ENCODE data around the gene ZCCHC7.
"Not testable (repeated sequence)": the region's sequence is repeated elsewhere in the genome, so short reads cannot be mapped to it uniquely, and the experiment has no call there.

The ZCCHC7 gene

DNA sequence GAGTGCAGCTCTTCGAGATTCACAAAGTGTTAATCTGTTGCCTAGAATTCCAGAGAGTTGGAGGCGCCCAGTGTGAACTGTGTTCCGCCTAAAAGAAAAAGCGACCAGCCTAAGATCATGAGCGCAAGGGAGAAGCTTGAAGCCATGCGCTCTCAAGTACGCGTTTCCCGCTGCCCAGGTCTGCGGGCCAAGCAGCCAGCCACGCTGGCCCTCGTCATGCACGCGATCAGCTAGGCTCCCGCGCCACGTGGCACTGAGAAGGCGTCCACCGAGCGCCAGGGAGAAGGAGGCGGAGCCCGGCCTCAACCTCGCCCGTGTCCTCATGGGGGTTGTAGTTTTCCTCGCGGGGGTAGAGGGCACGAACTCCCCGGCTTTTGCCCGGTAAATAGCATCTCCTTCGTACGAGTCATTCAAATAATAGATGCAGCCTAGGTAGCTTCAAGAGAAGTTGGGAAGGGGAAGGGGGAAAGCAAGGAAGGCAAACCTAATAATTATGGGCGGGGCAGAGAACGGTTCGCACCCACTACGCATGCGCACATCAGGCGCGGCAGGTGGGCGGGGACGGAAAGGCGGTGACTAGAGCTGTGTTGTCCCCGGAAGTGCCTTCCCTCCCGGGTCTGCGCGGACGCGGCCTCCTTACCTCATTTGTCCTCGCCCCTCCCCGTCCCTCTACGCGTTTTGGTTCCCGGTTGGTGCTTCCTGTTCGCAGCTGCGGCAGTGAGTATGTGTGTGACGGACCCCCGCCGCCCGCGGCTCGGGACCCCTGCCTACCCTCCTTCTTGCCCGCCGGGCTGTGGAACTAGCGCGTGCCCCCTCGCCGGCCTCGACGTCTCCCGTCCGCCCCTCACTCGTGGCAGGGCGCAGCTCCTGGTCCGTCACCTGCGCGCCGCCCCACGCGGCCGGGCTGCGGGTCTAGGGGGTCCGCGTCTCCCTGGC is at the start of gene ZCCHC7:
Gene ZCCHC7, plus strand, starts transcription at position 668 of the 936 bp plus-strand sequence.
- peak; percentile 94 for DNase-seq (ENCODE audit: low read depth)

DNA sequence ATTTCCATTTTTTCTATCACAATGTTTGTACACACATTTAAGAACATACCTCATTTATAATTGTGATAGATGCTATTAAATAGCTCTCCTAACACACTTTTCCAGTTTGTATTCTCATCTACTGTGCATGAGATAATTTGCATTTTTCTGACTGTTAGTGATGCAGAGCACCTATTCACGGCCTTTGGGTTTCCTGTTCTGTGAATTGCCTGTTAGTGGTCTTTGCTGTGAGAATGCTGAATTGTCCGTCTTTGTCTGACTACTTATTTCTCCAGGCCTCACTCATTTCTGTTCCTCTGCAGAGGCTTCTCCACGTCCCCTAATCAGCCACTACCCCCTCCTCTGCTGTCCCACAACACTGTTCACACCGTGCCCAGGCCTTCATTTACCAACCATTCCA is 45.6 kb upstream of the ZCCHC7 start:
- DNase-seq (ENCODE audit: low read depth): not testable (repeated sequence)

DNA sequence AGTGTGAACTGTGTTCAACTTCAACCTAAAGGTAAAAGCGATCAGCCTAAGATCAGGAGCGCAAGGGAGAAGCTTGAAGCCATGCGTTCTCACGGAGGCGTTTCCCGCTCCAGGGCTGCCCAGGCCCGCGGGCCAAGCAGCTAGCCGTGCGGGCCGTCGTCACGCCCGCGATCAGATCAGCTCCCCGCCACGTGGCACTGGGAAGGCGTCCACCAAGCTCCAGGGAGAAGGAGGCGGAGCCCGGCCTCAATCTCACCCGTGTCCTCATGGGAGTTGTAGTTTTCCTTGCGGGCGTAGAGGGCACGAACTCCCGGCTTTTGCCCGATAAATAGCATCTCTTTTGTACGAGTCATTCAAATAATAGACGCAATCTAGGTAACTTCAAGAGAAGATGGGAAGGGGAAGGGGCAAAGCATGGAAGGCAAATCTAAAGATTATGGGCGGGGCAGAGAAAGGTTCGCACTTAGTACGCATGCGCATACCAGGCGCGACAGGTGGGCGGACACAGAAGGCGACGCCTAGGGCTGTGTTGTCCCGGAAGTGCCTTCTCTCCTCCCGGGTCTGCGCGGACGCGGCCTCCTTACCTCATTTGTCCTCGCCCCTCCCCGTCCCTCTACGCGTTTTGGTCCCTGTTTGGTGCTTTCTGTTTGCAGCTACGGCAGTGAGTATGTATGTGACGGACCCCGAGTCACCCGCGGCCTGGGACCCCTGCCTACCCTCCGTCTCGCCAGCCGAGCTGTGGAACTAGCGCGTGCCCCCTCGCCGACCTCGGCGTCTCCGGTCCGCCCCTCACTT is 40.8 kb upstream of the ZCCHC7 start:
- peak; percentile 90 for DNase-seq (ENCODE audit: low read depth)

DNA sequence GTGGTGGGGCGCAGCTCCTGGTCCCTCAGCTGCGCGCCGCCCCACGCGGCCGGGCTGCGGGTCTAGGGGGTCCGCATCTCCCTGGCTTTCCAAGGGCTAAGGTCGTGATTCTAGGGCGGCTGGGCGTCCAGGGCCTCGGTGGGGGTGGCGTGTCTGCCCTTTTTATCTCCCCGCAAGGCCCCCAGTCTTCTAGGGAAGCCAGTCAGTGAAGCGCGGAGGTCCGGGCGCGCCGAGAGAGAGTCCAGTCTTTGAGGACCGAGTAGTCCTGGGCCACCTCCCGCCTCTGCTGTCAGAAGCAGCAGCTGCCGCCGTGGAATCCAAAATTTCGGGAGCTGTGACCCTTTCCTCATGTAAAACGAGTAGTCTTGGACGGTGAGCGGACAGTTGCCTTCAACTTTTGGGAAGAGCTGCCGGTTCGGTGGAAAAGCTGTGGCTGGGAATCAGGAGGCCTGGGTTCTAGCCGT is 40.2 kb upstream of the ZCCHC7 start:
- peak; percentile 6 for DNase-seq (ENCODE audit: low read depth)

DNA sequence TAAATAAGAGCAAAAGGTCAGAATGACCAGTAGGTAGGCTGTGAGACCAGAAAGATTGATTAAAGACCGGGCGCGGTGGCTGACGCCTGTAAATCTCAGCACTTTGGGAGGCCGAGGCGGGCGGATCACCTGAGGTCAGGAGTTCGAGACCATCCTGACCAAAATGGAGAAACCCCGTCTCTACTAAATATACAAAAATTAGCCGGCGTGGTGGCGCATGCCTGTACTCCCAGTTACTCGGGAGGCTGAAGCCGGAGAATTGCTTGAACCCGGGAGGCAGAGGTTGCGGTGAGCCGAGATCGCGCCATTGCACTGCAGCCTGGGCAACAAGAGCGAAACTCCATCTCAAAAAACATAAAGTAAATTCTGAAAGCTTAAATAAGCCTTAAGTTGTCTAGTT is 38.9 kb upstream of the ZCCHC7 start:
- DNase-seq (ENCODE audit: low read depth): not testable (repeated sequence)

DNA sequence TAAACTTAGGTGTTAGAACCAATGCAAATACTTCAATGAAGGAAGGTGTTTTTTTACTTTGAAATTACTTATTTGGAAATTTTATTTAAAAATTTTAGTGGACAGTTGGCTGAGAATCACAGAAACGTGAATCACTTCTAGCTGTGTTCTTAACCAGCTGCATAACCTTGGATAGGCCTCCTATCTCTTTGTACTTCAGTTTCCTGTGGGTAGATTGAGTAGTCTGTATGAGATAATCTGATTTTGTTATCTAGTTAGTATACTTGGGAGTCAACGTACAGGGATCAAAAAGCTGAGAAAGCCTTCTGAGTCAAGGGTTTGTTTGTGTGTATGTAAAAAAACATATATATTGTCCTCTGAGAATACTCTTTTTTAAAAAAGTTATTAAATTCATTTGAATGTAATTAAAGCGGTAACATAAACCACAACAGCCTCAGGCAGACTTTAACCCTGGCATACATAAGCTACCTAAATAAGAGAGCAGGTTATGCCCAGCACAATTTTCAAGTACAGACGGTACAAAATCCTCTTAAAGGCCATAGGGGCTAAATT is 38.1 kb upstream of the ZCCHC7 start:
- no peak for DNase-seq (ENCODE audit: low read depth)

DNA sequence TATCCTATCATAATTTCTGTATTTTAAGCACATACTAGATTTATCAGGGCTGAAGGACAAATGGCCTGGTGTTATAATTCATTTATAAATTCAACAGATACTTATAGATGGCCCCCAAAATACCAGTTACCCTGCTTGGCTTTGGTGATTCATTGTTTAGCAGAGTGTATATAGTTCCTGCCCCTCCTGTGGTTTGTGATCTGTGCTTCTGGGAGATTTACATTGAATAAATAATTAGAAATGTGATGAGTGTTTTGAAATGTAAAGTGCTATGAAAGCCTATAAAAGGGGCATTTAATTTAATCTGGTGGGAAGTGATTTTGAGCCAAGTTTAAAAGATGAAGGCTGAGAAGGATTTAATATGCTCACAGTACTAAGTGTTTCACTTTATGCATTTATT is 36.7 kb upstream of the ZCCHC7 start:
- no peak for DNase-seq (ENCODE audit: low read depth)

DNA sequence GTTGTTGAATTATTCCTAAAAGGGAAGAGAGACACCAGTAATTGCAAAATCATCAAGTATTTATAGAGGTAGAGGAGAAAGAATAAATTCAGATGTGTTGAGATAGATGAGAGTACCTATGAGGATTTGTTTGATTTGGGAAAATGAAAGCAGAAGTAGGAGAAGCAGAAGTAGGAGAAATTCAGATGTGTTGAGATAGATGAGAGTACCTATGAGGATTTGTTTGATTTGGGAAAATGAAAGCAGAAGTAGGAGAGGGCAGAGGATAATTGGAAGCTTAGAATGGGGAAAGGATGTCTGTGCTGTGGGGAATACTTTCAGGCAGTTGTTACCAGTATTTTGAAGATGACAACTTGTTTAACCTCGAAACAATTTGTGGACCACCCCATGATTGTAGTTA is 35.1 kb upstream of the ZCCHC7 start:
- DNase-seq (ENCODE audit: low read depth): no peak

DNA sequence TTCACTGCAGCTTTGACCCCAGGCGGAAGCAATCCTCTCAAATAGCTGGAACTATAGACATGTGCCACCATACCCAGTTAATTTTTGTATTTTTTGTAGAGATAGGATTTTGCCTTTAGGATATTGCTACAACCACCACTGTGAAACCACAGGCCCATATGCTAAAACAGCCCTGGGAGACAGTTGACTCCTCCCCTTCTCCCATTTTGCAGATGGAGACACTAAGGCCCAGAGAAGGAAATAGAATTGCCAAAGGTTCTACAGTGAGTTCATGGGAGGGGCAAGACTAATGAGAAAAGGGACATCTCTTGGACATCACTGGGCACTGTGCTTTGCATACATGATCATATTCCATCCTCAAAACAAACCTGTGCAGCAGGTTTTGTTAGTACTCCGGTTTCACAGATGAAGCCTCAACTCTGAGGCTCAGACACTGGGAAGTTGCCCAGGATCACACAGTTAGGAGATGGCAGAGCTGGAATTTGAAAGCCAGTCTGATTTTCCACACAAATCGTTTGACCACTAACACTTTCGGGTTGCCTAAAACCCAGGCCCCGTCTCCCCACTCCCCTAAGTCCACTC is 27.6 kb upstream of the ZCCHC7 start:
- not testable (repeated sequence) for DNase-seq (ENCODE audit: low read depth)

DNA sequence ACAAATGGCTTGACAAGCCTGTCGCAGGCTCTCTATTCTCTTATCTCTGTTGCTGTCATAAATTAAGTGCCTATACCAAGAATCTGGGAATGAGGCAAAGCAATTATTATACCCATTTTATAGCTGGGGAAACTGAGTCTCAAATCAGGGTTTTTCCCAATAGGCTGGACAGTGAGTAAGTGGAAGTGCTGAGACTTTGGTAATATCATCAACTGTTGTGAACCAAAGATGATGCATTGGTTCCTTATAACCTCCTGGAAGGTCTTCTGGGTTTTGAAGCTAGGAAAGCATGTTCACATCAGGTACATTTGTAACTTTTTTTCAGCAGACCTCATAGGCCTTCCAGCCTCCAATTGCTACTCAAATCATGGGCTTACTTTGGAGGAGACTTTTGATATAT is 25.6 kb upstream of the ZCCHC7 start:
- no peak for DNase-seq (ENCODE audit: low read depth)

DNA sequence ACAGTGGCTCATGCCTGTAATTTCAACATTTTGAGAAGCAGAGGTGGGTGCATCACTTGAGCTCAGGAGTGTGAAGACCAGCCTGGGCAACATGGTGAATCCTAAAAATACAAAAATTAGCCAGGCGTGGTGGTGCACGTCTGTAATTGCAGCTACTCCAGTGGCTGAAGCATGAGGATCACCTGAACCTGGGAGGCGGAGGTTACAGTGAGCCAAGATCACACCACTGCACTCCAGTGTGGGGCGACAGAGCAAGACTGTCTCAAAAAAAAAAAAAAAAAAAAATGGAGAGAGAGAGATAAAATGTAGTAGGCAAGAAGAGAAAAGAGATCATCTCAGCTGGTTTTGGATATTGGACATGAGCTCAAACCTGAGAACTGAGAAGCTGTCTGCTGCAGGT is 23.7 kb upstream of the ZCCHC7 start:
- DNase-seq (ENCODE audit: low read depth): no peak

DNA sequence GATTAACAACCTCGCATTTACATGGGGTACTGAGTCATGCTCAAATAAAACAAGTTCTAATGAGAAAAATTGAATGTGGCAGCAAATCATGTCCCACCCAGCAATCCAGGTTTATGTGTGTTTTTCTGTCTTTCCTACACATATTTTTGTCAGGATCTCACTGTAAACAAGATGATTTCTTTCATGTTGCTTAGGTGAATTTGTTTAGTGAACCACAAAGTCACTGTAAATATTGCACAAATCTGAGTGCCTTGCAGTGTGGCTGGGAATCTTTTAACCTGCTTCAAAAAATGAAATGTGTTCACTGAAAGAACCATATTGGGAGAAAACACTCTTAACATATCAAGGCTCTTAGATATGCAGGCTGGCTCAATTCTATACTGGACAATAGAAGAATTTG is 23.1 kb upstream of the ZCCHC7 start:
- no peak for DNase-seq (ENCODE audit: low read depth)

DNA sequence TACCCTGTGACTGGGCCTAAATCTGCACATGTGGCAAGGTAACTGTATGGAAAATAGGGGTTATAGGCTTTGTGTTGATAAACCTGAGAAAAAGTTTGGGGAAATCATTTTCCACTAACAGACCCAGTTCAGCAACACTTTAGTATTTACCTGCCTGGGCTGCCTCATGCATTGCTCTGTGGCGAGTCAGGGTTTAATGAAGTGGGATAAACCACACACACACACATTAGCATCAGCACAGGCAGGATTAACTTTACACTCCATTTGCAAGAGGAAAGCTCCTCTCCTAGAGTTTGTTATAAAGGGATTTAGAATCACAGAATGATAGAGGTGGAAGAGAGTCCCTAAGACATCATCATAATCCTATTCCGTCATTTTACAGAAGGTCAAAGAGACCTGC is 20.0 kb upstream of the ZCCHC7 start:
- no peak for DNase-seq (ENCODE audit: low read depth)

DNA sequence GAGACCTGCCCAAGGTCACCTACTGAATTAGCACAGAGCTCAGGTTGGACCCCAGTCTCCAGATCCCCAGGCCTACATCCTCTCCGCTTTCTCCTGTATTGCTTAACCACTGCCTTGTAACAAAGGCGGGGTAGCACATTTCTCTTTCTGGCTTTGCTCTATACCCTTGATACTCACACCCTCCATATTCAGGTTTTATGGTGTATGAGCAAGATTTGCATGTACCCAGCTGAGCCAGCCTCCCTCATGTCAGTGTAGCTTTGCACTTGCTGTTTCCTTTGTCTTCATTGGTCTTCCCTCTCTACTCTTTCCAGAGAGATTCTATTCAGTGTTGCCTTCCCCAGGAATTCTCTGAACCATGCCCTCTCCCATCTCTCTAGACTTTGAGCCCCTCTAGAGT is 19.6 kb upstream of the ZCCHC7 start:
- no peak for DNase-seq (ENCODE audit: low read depth)

DNA sequence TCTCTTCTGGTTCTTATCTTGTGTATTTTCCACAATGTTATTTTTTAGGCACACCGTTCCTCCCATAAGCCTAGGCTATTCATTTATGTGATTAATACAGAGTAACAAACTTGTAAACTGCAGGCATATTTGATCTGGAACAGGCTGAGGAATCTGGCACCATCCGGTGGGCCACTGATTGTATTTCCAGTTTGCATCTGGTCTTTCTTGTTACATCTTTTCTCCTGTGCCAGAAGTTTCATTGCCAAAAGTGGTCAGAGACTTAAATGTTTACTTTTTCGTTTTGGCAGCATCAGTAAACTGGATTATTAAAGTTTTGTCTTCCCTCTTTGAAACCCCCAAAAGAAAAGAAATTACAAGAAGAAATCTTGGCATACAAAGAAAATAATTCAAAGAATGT is 17.9 kb upstream of the ZCCHC7 start:
- DNase-seq (ENCODE audit: low read depth): no peak

DNA sequence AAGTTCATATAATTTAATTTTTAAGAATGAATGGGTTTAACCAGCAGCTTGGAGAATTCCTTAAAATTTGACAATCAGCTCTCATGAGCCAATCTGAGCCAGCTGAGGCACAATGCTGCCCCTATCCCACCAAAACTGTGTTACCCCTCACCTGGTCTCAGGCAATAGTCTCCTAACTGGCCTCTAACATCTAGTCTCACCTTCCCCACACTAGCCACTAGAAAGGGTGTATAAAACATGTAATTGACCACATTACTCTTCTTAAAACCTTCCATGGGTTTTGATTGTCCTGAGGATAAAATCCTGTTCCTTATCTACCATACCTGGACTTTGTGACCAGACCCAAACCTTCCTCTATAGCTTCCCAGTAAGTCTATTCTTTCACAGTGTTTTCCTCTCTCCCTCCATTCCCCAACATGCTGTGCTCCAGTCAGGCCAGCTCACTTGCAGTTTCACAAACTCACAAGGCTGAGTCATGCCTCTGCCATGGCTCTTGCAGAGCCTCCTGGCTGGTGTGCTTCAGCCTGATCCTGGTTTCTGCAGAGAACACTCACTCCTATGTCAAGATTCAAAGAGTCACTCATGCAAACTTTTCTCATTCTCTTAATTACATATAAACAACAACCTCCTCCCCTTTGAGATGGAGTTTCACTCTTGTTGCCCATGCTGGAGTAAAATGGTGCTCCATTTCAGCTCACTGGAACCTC is 16.0 kb upstream of the ZCCHC7 start:
- DNase-seq (ENCODE audit: low read depth): peak; percentile 79

DNA sequence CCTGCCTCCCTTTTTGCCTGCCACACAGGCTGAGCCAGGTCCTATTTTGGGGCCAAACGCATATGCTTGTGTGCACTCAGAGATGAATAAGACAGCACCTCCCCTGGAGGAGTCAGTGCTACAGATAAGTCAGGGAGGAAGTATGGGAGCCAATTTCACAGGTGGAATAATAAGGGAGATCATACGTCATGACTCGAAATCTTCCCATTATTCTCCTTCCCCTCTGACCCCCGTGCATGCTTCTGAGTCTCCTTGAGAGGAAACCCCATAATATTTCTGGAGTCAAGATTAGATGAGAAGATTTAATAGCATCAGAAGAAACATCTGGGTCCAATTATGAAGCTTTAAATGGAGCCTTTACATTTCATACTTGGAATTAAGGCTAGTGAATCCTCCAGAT is 15.1 kb upstream of the ZCCHC7 start:
- DNase-seq (ENCODE audit: low read depth): peak; percentile 11

DNA sequence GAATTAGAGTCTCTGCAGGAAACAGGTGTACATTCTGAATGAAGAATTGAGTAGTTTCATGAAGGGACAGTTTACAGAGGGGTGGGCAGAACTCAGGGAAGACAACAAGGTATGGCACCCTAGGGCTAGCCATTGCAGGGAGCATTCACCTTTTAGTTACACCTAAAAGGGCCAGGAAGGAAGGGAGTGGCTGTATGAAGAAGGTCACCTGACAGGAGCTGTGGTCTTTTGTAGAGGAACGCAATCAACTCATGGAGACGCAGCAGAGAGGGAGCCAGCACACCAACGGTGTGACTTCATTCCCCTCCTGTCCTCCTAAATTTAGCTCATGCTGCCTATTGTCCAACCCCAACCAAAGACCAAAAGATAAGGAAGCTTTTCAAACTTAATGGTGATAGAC is 12.7 kb upstream of the ZCCHC7 start:
- DNase-seq (ENCODE audit: low read depth): no peak

DNA sequence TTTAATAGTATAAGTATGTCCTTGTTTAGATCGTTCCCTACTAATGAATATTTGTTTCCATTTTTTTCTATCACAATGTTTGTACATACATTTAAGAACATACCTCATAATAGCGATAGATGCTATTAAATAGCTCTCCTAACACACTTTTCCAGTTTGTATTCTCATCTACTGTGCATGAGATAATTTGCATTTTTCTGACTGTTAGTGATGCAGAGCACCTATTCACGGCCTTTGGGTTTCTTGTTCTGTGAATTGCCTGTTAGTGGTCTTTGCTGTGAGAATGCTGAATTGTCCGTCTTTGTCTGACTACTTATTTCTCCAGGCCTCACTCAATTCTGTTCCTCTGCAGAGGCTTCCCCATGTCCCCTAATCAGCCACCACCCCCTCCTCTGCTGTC is 5.9 kb upstream of the ZCCHC7 start:
- DNase-seq (ENCODE audit: low read depth): not testable (repeated sequence)

DNA sequence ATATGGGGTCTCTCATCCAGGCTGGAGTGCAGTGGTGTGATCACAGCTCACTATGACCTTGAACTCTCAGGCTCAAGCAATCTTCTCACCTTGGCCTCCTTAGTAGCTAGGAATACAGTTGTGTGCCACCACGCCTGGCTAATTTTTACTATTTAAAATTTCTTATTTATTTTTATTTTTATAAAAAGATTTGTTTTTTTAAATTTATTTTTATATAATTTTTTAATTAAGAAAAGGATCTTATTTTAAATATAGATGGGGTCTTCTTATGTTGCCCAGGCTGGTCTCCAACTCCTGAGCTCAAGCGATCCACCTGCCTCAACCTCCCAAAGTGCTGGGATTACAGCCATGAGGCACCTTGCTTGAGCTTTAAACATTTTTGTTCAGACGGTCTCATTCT is 2.4 kb upstream of the ZCCHC7 start:
- DNase-seq (ENCODE audit: low read depth): no peak

DNA sequence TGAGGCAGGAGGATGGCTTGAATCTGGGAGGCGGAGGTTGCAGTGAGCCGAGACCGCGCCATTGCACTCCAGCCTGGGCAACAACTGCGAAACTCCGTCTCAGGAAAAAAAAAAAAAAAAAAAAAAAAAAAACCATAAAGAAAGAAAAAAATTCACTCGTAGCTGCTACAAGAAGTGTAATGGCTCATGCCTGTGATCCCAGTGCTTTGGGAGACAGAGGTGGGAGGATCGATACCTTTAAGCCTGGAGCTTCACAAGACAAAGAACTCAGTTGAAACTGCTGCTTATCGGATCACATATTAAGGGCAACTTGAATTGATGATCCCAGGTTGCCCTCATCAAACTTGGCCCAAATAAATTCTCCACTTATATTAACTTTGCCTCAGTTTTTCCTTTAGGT is 1.0 kb upstream of the ZCCHC7 start:
- DNase-seq (ENCODE audit: low read depth): no peak

DNA sequence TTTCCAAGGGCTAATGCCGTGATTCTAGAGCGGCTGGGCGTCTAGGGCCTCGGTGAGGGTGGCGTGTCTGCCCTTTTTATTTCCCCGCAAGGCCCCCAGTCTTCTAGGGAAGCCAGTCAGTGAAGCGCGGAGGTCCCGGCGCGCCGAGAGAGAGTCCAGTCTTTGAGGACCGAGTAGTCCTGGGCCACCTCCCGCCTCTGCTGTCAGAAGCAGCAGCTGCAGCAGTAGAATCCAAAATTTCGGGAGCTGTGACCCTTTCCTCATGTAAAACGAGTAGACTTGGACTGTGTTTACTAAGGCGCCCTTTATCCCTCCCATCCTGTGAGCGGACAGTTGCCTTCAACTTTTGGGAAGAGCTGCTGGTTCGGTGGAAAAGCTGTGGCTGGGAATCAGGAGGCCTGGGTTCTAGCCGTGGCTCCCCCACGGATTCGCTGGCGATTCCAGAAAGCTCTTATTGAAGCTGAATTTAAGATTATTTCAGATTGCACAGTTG is 515 bp downstream of the ZCCHC7 start:
- DNase-seq (ENCODE audit: low read depth): peak; percentile 14

Measured in fibroblast of gingiva (primary cell).